CD1c-positive myeloid dendritic cell (primary cell): ENCODE measurements around the gene SPR.
"Not testable (repeated sequence)": the region's sequence is repeated elsewhere in the genome, so short reads cannot be mapped to it uniquely, and the experiment has no call there.

Experiments
- DNase-seq: peaks from one replicate; pipeline ENCODE4 v3.0.0-alpha.2; 2016; ENCODE audit errors: extremely low spot score

The SPR gene

DNA sequence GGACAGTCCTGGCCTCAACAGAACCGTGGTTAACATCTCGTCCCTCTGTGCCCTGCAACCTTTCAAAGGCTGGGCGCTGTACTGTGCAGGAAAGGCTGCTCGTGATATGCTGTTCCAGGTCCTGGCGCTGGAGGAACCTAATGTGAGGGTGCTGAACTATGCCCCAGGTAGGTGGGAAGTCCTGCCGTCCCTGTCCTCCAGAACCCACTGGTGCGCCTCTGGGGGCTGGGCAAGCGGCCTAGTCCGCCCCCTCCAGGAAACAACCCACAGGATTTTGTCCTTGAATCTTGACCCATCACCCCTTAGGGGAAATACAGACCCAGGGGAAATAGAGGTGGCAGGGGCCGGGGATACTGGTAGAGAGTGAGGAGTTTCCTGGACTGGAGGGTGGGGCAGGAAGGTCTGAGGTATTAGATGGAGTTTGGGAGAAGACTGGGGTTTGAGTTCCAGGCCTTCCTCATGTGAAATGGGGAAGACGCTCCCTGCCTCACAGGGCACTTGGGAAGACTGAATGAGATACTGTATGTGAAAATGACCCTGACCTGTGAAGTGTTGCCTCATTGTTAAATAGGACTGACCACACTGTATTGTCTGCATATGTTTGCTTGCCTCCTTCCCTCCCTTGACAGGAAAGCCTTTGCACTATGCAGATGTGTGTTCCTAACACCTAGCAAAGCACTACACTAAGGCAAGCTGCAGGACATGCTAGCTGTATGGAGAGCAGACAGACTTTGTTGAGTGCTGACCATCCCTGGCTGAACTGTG is 1.4 kb downstream of the SPR start:
- no peak for DNase-seq

DNA sequence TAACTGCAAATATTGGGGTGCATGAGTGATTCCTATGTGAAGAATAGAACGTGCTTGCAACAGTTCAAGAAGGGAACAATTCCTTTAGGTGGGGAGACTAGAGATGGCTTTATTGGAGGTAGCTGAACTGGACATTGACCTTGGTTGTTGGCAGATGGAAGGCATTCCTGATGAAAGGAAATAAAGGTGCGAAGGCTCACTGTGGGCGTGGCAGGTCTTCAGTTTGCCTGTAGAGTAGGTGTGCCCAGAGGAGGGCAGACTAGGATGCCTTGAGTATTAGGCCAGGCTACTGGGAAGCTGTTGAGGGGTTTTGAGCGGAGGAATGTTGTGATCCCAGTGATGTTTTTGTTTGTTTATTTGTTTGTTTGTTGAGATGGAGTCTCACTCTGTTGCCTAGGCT is 2.8 kb downstream of the SPR start:
- DNase-seq = no peak

DNA sequence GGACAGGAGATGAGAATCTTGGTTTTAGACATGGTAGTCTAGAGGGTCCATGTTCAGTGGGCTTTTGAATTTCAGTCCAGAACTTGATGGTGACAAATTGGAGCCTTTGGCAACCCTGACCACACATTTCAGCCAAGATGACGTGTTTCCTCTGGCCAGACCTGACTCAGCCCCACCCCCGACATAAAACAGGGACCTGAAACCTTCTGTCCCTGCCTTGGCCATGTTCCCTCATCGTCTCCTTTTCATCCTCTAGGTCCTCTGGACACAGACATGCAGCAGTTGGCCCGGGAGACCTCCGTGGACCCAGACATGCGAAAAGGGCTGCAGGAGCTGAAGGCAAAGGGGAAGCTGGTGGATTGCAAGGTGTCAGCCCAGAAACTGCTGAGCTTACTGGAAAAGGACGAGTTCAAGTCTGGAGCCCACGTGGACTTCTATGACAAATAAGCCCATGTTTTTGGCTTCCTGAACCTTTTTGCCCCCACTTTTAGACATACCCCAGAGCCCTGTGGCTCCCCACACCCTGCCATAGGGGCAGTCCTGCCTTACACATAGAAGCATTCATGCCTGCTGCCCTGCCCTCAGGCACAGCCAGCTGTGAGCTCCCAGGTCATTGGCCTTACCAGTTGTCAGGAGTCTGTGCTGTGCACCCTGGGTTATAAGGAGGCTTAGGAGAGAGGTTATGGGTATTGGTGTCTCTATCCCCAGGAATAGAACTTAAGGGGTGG is 4.0 kb downstream of the SPR start:
- DNase-seq = peak; percentile 87

DNA sequence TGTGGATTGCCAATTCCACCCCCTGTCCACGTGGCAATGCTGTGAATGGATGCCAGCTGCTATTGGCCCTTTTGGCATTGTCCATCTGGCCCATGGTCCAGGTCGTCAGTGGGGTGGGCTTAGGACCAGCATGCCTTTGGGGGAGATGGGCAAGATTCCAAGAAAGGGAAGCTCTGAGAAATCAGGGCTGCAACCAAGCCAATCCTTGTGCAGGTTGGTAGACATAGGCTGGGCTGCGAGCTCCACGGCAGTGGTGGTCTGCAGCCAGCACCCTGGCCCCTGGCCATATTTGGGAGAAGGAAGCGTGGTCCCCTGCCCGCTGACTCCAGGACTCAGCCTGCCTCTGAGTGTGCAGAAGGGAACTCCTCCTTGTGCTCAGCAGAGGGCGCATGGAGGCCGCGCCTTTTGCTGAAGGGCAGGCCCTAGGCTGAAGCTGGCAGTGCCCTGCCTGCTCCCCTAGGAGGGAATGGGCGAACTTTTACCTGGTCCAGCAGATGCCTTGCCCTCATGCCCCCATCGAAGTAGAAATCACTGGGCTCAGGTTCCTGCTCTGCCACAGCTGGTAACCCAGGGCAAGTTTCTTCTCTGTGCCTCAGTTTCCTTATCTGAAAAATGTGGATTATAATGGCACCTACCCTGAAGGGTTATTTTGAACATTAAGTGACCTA is 5.4 kb downstream of the SPR start:
- DNase-seq = peak; percentile 69

DNA sequence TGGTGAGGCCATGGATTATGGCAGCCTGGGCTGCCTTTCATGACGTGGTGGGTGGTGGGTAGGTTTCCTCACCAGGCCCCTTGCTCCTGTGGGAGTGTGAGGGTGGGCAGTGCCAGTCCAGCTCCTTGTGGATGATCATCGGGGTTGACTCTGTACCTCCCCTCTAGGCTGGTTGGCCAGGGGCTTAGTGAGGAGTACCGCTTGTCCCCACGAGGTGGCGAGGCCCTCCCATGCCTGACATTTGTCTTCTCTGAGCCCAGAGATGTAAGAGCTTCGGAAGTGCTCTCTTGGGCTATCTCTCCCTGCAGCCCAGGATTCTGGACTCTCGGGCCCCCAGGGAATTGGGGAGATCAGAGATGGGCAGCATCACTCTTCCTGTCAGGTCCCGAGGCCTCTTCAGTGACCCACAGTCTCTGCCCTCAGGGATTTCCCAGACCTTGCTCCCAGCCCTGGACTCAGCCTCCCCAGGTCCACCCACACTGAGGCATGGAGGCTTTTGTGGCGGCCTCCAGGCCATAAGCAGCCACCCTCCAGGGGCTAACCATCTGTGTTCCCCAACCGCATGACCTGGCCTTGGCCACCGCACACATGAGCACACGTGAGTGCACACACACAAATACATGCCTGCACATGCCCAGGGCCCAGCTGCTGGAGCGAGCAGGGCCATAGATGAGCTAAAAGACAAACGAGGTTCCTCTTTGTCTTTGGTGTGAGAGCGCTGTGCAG is 6.5 kb downstream of the SPR start:
- DNase-seq = peak; percentile 60

DNA sequence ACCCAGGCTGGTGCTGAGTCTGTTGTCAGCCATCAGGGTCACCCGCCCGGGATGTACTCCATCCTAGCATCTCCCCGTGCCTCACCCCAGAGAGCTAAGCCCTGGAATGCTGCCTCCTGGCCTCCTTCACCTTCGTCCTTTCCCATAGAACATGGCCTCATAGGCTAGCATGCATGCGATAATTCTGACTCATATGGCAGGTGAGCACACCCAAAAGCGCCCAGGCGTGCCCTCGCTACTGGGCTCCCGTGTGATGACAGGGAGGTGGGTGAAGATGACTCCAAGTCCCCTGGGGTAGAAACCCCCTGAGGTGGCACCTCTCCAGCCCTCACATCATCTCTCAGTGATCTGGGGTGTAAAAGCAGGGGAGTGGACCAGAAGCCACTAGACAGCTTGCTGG is 7.3 kb downstream of the SPR start:
- DNase-seq = no peak

DNA sequence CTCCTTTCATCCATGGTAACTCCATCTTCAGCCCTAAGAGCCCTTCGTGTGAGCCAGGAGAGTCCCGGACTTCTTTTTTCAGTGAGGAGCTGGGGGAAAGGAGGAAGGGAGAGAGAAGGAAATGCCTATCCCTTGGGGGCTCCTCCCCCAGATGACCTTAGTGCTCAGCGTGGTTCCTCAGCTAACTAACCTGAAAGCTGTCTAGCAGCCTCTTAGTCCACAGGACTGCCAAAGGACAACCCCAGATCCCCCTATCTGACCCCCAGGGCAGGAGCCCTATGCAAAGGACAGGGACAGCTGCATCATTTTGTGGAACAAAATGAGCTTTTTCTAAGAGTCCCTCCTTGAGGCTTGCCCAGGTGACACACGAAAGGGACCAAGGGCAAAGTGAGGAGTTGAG is 7.9 kb downstream of the SPR start:
- no peak for DNase-seq

DNA sequence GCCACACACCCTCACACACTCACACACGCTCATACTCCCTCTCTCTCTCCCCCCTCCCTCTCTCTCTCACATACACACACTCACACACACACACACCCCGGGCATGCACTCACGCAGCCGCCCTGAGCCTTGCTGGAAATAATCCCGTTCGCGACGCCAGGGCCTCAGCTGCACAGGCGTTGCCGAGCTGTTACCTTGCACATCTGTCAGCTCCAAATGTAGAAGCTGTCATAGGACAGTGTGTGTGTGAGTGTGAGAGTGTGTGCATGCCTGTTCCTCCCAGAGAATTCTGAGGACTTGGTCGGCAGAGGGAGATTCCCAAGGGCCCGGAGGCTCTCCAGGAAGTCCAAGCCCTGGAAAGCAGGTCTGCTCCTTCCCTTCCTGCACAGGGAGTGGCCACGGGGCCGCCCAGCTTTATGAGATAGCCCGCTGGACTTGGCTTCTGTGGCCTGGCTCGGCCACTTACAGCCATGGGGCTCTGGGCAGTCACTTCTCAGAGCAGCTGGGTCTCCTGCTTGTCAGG is 8.6 kb downstream of the SPR start:
- no peak for DNase-seq

DNA sequence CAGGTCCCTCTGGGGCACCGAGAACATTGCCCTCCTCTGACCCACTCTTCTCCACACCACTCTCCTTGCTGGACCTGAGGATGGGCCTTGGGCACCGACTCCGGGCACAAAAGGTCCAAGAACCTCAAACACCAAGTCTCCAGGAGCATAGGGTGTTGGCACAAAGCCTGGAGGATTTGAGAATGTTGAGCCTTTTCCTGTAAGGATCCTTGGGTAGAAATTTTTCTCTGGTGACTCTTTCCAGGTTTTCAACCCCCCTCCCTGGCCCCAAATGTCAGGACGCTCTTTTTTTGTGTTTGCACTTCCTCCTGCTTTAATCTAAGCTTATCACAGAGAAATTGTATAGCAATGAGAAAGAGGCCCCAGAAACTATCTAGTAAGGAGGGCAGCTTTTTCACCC is 9.2 kb downstream of the SPR start:
- DNase-seq = no peak

DNA sequence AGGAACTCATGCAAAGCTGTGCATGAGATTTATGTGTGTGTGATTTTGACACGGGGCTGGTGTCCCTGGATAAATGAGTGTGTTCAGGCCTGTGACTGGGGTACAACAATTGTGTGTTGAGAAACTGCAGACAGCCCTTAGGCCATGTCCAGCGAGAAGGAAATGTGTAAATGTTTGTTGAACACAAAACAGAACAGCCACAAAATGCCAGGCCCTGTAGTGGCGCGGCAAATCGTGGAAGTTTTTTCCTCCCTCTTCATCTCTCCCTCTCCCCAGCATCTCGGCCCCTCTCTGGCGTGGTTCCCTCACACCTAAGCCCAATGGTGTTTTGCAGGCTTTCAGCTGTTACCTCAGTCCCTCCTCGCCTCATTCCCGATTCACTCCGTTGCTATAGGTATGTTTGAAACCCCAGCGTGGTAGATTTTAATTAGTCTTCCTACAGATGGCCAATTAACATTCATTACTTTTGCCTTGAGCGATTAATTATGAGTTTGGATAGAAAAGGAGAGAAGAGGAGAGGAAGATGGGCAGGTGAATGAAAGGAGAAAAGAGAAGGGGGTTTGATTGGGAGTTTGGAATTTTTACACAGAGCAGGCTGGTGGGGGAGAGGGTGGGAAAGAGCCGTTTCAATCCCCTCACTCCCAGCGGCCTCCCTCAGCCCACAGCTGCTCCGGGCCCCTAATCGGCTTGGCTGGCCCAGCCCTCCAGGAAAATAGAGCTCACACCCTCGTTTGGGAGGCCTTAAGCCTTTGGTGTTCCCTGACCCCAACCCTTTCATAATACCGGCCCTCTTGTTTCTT is 10.8 kb downstream of the SPR start:
- DNase-seq = no peak

DNA sequence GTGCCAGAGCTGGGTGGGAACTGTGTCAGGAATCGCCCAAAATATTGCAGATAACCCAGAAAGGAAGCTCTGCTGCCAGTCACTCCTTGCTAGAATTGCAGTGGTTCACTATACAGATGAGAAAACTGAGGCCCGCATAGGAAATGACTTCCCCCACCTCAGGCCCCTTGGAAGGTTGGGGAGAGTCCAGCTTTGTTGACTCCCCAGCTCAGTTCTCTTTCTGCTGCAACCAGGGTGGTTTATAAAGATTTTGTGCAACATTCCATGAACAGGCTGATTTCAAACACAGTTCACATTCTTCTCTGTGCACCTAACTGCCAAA is 11.3 kb downstream of the SPR start:
- DNase-seq = no peak

DNA sequence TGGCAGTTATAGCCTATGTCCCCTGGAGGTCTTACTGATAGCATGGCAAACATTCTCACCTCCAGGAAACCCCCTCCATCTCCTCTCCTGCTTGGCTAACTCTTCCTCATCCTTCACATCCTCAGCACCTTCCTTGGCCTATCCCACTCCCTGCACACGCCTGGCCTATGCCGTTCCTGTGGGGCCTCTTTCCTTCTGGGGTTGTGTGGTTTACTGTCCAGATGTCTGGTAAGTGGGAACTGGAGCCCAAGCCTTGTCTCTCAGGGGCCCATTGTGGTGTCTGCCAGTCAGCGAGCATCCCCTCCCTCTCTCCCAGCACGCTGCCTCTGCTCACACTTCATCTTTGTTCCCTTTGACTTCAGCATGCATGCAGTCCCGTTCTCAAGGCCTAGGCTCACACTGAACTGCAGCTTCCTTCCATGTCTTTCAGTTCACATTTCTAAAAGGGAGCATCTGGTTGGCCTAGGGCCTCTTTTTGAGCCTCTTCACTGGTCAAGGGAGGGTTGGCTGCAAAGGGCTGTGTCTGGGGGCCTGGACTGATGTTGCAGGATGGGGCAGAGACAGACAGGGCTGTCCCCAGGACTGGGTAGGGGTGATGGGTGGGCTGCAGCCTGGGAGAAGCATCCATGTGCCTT is 13.1 kb downstream of the SPR start:
- no peak for DNase-seq

DNA sequence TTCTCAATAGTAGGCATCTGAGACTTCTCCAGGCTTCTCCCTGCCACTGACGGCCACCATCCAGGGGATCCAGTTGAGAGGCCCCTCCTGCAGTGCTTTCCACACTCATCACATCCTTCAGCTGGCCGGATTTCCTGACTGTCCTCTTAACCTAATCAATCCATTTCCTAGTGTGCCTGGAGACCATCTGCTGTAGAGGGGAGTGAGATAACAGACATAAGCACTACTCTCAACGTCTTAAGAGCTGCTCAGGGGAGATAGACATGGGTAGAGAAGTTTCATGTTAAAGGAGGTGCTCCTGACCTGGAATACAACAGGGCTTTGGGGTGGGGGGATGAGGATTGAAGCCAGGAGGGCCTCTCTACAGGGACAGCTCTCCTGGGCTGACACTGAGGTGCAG is 14.2 kb downstream of the SPR start:
- DNase-seq = no peak

DNA sequence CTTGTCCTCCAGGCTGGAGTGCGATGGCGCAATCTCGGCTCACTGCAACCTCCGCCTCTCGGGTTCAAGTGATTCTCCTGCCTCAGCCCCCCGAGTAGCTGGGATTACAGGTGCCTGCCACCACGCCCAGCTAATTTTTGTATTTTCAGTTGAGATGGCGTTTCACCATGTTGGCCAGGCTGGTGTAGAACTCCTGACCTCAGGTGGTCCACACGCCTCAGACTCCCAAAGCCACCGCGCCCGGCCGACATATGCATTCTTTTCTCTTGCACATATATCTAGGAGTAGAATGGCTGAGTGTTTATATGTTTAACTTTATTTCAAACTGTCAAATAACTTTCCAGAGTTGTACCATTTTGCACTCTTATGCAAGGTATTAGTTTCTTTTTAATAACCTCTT is 20.2 kb downstream of the SPR start:
- DNase-seq = not testable (repeated sequence)

DNA sequence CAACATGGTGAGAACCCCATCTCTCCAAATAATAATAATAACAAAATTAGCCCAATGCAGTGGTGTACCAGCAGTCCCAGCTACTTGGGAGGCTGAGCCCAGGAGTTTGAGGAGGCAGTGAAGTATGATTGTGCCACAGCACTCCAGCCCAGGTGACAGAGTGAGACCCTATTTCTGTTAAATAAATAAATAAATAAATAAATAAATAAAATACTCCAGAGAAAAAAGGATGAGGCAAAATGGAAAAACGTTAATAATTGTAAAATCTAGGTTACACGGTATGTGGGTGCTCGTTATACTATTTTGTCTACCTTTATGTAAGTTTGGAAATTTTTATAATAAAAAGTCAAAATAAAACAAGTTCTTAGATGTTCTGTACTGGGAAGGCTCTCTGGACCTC is 21.5 kb downstream of the SPR start:
- no peak for DNase-seq

DNA sequence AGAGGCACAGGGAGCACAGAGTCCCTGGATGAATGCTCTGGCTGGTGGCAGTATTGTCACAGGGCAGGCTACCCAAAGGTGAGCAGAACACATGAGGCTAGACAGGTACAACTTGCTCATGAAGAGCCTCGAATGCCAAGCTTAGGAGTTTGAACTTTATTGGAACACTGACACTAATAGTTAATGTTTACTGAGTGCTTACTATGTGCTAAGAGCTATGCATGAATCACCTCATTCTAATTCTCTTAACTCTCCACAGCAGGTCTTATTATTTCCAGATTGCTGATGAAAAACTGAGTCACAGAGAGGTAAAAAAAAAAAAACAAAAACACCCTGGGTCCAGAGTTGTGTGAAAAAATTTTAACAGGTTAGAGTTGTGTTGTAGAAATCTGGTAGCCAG is 24.0 kb downstream of the SPR start:
- DNase-seq = no peak

DNA sequence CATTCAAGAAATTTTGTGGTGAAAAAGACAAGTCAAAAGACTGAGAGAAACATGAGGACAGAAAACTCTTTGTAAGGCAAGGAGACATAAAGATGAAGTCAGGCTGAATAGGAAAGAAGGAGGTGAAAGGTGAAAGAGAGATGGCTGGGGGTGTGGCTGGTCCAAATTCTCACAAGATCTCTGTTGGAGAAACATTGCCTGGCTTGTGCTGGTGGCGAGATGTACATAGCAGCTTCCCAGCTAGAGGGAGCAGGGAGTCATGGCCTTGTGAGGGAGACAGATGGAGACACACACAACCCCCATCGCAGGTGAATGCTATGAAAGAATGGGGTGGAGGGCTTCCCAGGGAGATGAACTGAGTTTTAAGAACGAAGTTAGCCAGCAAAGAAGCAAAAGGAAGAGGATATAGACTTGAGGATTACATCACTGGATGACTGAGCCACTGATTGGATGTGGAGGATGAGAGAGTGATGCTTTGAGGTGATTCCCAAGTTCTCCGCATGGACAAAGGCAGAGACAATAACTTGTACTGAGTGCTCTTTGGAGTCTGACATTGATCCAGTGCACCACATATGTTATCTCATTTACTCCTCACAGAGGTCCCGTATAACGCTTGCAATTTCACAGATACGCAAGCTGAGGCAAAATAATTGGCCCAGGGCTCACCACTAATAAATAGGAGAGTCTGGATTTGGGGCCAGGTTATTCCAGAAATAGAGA is 26.4 kb downstream of the SPR start:
- no peak for DNase-seq

DNA sequence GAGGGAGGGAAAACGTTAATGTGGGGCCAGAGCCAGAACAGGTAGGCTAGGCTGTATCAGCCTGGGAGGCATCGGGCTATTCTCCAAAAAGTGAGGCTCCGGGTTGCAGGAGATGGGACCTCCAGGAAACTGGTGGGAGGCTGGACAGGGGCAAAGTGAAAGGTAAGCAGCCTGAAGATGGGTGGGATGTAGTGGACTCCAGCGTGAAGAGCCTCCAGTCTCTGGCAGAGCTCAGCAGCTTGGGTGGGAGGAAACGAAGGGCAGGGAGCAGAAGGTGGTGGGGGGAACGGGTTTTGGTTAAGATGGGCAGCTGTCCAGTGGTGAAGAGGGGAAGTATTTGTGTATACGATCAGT is 27.0 kb downstream of the SPR start:
- DNase-seq = no peak

DNA sequence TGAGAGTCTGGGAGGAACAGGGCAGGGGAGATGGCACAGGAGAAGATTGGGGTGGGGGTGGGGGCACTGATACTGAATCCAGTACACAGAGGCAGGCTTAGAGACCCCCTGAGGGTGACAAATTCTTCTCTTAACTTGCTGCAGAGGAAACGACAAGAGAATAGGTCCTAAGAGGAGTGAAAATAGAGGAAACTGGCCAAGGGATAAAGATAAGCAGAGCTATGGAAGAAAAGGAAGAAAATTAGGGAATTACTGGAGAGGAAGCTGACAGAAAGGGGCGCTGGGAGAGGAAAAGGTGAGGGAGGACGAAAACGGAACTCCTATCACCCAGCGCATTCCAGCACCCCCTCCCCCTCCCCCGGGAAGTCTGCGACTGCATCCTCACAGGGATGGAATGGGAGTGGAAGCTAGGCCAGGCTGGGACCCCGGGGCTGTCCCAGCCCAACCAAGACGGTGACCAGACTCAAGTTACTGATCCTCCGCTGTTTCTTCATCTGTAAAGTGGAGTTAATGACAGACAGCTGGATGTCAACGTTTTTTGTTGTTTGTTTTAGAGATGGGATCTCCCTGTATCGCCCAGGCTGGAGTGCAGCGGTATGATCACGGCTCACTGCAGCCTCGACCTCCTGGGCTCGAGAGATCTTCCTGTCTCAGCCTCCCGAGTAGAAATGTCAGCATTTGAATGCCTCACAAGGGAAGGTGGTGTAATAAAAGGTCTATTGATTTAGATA is 27.5 kb downstream of the SPR start:
- no peak for DNase-seq
